Nephron progenitor cell (in vitro differentiated cells): ENCODE data around the gene WDR74.
A peak's percentile ranks its signal among the peaks of the same experiment; 100 is the strongest.

Experiments used
- DNase-seq: peaks from one replicate; pipeline ENCODE4 v3.0.0; 2021
- H3K27ac Mint-ChIP-seq: 2 replicates; pipeline ENCODE4 v1.8.0; 2021; ENCODE audit warnings: mild to moderate bottlenecking, moderate library complexity, mixed read lengths
- H3K27me3 Mint-ChIP-seq: 2 replicates; pipeline ENCODE4 v1.8.0; 2021; ENCODE audit warnings: mild to moderate bottlenecking, low read depth, mixed read lengths; ENCODE audit not compliant: poor library complexity
- H3K36me3 Mint-ChIP-seq: 2 replicates; pipeline ENCODE4 v1.8.0; 2021; ENCODE audit warnings: low read depth, mixed read lengths
- H3K4me1 Mint-ChIP-seq: 2 replicates; pipeline ENCODE4 v1.8.0; 2021; ENCODE audit warnings: mixed read lengths
- H3K4me3 Mint-ChIP-seq: 2 replicates; pipeline ENCODE4 v1.8.0; 2021; ENCODE audit warnings: mild to moderate bottlenecking, moderate library complexity, mixed read lengths
- H3K9me3 Mint-ChIP-seq: 2 replicates; pipeline ENCODE4 v1.8.0; 2021; ENCODE audit warnings: mild to moderate bottlenecking, moderate library complexity, mixed read lengths
- TF ChIP-seq, protein P1 (sequence below): fragments of 200-600 bp; sonication (generic); IDR thresholded peaks from 2 replicates; pipeline ENCODE4 v1.5.0; 2021; ENCODE audit warnings: antibody characterized with exemption

The WDR74 gene

DNA sequence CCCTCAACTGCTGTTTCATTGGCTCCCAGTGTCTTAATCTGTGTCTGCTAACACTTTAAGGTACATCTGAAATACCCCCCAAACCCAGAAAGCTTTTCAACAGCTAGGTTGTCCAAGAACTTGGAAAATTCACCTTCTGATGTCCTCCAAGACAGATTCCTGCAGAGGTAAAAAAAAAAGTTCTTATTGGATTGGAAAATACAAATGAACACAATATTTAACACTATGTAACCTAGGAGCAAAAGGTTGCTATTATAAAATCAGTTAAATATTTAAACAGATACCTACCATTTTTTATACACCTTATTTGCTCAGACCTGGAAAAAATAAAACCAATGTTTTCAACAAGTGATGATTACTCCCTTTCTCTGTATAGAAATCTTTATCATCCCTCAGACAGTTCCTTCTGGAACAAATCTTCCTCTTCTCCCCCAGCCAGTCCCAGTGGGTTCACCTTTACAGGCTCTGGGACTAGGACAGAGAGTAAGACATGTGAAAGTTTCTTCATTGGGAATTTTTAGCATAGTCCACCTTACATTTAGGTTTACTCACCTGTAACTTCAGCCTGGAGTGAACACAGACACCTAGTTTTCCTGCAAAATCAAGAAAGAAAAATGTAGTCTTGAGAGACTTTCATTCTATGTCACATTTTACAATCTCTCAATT is 13.3 kb upstream of the WDR74 start:
- H3K27ac Mint-ChIP-seq = peak overlapping the region; percentile 98
- H3K4me3 Mint-ChIP-seq = peak overlapping the region; percentile 100
- peaks cover 5% of the 10 kb centered on the region for H3K9me3 Mint-ChIP-seq
- DNase-seq = no peak
- TF ChIP-seq, protein P1, sequence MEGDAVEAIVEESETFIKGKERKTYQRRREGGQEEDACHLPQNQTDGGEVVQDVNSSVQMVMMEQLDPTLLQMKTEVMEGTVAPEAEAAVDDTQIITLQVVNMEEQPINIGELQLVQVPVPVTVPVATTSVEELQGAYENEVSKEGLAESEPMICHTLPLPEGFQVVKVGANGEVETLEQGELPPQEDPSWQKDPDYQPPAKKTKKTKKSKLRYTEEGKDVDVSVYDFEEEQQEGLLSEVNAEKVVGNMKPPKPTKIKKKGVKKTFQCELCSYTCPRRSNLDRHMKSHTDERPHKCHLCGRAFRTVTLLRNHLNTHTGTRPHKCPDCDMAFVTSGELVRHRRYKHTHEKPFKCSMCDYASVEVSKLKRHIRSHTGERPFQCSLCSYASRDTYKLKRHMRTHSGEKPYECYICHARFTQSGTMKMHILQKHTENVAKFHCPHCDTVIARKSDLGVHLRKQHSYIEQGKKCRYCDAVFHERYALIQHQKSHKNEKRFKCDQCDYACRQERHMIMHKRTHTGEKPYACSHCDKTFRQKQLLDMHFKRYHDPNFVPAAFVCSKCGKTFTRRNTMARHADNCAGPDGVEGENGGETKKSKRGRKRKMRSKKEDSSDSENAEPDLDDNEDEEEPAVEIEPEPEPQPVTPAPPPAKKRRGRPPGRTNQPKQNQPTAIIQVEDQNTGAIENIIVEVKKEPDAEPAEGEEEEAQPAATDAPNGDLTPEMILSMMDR = no peak
- H3K27me3 Mint-ChIP-seq = peaks cover 5% of the 10 kb centered on the region
- H3K36me3 Mint-ChIP-seq = peaks cover 40% of the 10 kb centered on the region
- peaks cover 47% of the 10 kb centered on the region for H3K4me1 Mint-ChIP-seq

DNA sequence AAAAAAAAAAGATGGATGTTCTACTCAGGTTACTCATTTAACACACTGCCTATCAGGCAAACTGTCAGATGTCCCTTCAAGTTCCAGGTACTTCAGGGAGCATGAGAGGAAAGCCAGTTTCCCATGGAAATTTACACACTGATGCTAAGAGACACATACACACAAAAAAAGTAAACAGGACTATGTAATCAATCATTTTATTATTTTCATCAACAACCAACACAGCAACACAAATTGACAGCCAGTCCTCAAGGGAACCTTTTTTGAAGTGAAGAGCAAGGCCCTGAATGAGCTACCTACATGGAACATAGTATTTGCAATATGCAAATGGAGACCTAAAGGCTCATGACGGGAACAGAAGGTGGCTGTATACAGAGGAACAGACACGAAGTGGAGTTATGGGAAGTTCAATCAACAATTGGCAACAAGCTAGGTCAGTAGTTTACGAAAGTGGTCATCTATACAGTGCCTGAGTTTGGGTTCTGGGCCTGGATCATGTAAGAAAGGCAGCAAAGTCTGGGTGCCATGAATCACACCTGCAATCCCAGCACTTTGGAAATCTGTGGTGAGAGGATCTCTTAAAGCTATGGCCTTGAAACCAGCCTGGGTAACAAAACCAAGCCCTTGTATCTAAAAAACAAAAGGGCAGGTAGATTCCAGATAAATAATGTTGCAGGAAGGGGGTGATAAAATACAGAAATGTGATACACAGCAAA is 12.6 kb upstream of the WDR74 start:
- Mint-ChIP-seq H3K9me3 (peaks cover 9% of the 10 kb centered on the region), H3K4me1 (peaks cover 41% of the 10 kb centered on the region), H3K36me3 (peaks cover 43% of the 10 kb centered on the region), H3K27ac (peak overlapping the region; percentile 96), H3K4me3 (peak overlapping the region; percentile 53), H3K27me3 (peaks cover 7% of the 10 kb centered on the region)
- TF ChIP-seq, protein P1 = no peak
- no peak for DNase-seq

DNA sequence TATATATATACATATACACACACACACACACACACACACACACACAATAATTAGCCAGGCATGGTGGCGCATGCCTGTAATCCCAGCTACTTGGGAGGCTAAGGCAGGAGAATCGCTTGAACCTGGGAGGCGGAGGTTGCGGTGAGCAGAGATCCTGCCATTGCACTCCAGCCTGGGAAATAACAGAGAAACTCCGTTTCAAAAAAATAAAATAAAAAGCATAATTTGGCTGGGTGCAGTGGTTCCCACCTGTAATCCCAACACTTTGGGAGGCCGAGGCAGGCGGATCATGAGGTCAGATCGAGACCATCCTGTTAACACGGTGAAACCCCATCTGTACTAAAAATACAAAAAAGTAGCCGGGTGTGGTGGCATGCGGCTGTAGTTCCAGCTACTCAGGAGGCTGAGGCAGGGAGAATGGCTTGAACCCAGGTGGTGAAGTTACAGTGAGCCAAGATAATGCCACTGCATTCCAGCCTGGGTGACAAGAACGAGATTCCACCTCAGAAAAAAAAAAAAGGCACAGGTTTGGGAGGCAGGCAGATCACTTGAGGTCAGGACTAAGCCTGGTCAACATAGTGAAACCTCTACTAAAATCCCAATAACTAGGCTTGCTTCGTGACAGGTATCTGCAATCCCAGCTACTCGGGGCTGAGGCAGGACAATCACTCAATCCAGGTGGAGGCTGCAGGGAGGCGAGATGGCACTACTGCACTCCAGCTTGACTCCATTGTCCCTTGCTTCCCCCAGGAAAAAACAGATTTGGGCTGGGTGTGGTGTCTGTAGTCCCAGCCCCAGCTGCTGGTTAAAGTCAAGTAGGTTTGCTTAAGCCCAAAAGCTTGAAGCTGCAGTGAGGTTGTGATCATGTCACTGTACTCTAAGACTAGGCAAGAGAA is 11.8 kb upstream of the WDR74 start:
- DNase-seq = no peak
- H3K36me3 Mint-ChIP-seq = peaks cover 45% of the 10 kb centered on the region
- H3K27ac Mint-ChIP-seq = peak overlapping the region; percentile 96
- H3K27me3 Mint-ChIP-seq = peaks cover 12% of the 10 kb centered on the region
- peaks cover 14% of the 10 kb centered on the region for H3K9me3 Mint-ChIP-seq
- peak overlapping the region; percentile 53 for H3K4me3 Mint-ChIP-seq
- H3K4me1 Mint-ChIP-seq = peaks cover 41% of the 10 kb centered on the region
- TF ChIP-seq, protein P1 = no peak

- H3K4me1 Mint-ChIP-seq = peaks cover 15% of the 10 kb centered on the region
- H3K27ac Mint-ChIP-seq = no peak overlapping the region
- no peak for DNase-seq
- H3K4me3 Mint-ChIP-seq = no peak overlapping the region
- peaks cover 20% of the 10 kb centered on the region for H3K9me3 Mint-ChIP-seq
- H3K36me3 Mint-ChIP-seq = peaks cover 18% of the 10 kb centered on the region
- H3K27me3 Mint-ChIP-seq = peaks cover 12% of the 10 kb centered on the region
- TF ChIP-seq, protein P1 = no peak
Observed at GRCh38 chr11:62847767-62848314, 8.5 kb upstream of the WDR74 start.

- H3K4me1 Mint-ChIP-seq = no peaks in the 10 kb centered on the region
- DNase-seq = no peak
- peaks cover 12% of the 10 kb centered on the region for H3K27me3 Mint-ChIP-seq
- peaks cover 20% of the 10 kb centered on the region for H3K9me3 Mint-ChIP-seq
- H3K4me3 Mint-ChIP-seq = no peak overlapping the region
- H3K27ac Mint-ChIP-seq = no peak overlapping the region
- TF ChIP-seq, protein P1 = no peak
- H3K36me3 Mint-ChIP-seq = peaks cover 4% of the 10 kb centered on the region
Observed at GRCh38 chr11:62846177-62846576, 6.8 kb upstream of the WDR74 start.
